ENCODE data around the gene ZNRF1. TPM values are rescaled to one million over a fixed set of nuclear protein-coding genes. Genes with fewer than 3 reads are reported as not detected.

ZNRF1 gene
- total and polyA plus RNA-seq, 10 of the 15 experiments (the other 5 are each of a cell fraction or from before 2014, with no cell fraction given), result 5.8 to 25.9 (median 14.3) TPM

GRCh38 chr16:75086688-75087374, 88.0 kb downstream of the ZNRF1 start:
- intact Hi-C loops (cut with micrococcal nuclease; ENCODE audit: unreplicated experiment), result no loop called here
- no peaks in the 10 kb centered on the region for H3K27me3 ChIP-seq (replicated peaks in 1 of 2; ENCODE audit: control insufficient read depth in 2 of 2, insufficient read depth in 2 of 2, low read length in 1 of 2)
- ATAC-seq (no peak), DNase-seq (ENCODE audit: low read depth, low spot score) (no peak), FAIRE-seq (no peak)
- in situ Hi-C loops (cut with MboI), result no loop called here
- H4K20me1 ChIP-seq (ENCODE audit: control insufficient read depth, insufficient read depth), result no peaks in the 10 kb centered on the region; the same call in 1 of the 2 replicates
- no peaks in the 10 kb centered on the region for H3K9me3 ChIP-seq (replicated peaks; ENCODE audit: control insufficient read depth, insufficient read depth, low read length)
- no peak overlapping the region for H3K9ac ChIP-seq (ENCODE audit: control insufficient read depth, insufficient read depth, low read length)
- RAD21 ChIA-PET (ENCODE audit: unreplicated experiment), result no interaction called here
- H3K4me3 ChIP-seq, result no peak overlapping the region
- H3K27ac ChIP-seq (ENCODE audit: control insufficient read depth, insufficient read depth), result no peak overlapping the region
- WGBS (ENCODE audit: insufficient coverage, insufficient replicate concordance, low lambda C conversion rate, missing lambda C conversion rate), result 90% methylated on average over 10 of the region's 10 CpGs
- H3K4me1 ChIP-seq (ENCODE audit: control insufficient read depth, insufficient read depth, low read length), result peaks cover 15% of the 10 kb centered on the region
- no peaks in the 10 kb centered on the region; the same call in 1 of the 2 replicates for H3K79me2 ChIP-seq (ENCODE audit: control insufficient read depth, insufficient read depth, low read length)
- BruUV-seq (replicated peaks), result no TSS peak
- SMC1A ChIA-PET (ENCODE audit: uncharacterized antibody, unreplicated experiment), result interaction anchor here (1.1 to 1.8 kb wide), 3 partner anchors 11 to 44 kb away, joined by 3 to 5 read pairs (median 4); no protein-coding TSS in a partner anchor
- no peak overlapping the region for H3K4me2 ChIP-seq (ENCODE audit: control insufficient read depth, insufficient read depth)
- H2AFZ ChIP-seq (ENCODE audit: control insufficient read depth, low read depth, low read length), result no peak overlapping the region
- POLR2A ChIA-PET, result interaction anchor here (1.0 kb wide), 1 partner anchor 74 kb away, joined by 4 read pairs; no protein-coding TSS in a partner anchor
- CTCF ChIA-PET, result interaction anchor here (1.3 to 1.5 kb wide), 2 partner anchors 24 to 222 kb away, joined by 3 to 4 read pairs; no protein-coding TSS in a partner anchor
- peaks cover 0 to 1% of the 10 kb centered on the region in 2 experiments; a peak in 1 of 4 replicates for H3K36me3 ChIP-seq (ENCODE audit: control insufficient read depth in 2 of 2, insufficient read depth in 2 of 2, low read length in 1 of 2)
- TF ChIP-seq CBFB (IDR thresholded peaks at IDR 0.05; ENCODE audit: low read depth), result no peak
- no peak for TF ChIP-seq IKZF2 (IDR thresholded peaks at IDR 0.05)
- TF ChIP-seq ZBTB40 (IDR thresholded peaks at IDR 0.05; ENCODE audit: borderline replicate concordance), result no peak
- no peak for TF ChIP-seq RELB (IDR thresholded peaks at IDR 0.05; ENCODE audit: low read depth)
- TF ChIP-seq NR2C2 (IDR thresholded peaks at IDR 0.05; ENCODE audit: borderline replicate concordance, control insufficient read depth, insufficient read length, low read depth), result no peak
- no peak for TF ChIP-seq MYB (IDR thresholded peaks at IDR 0.05; ENCODE audit: borderline replicate concordance, low read depth, low read length)
- no peak for TF ChIP-seq E2F8 (IDR thresholded peaks at IDR 0.05; ENCODE audit: low read depth, partially characterized antibody)
- no peak for TF ChIP-seq PBX3 (IDR thresholded peaks at IDR 0.05; ENCODE audit: insufficient replicate concordance, low read depth, low read length)
- TF ChIP-seq RAD51 (IDR thresholded peaks at IDR 0.05), result no peak
- TF ChIP-seq NFIC (IDR thresholded peaks at IDR 0.05; ENCODE audit: low read depth, low read length), result no peak
- no peak for TF ChIP-seq ATF3 (IDR thresholded peaks at IDR 0.05; ENCODE audit: borderline replicate concordance, extremely low read depth, low read depth, low read length)
- no peak for TF ChIP-seq ZNF274 (IDR thresholded peaks at IDR 0.05; ENCODE audit: insufficient read depth, insufficient read length)

Data from GM12878 (cell line).